AG04450 (cell line): ENCODE data around the gene ZNF503. TPM values are rescaled to one million over a fixed set of nuclear protein-coding genes. Genes with fewer than 3 reads are reported as not detected.

ENCODE experiments used
- CTCF ChIA-PET: fragments of 300-600, 350-600 bp; formaldehyde crosslinking; extraction: SDS; loops from one replicate; lab custom pipeline; 2022; ENCODE audit warnings: antibody characterized with exemption, inconsistent platforms; lab: Charles Lee
- POLR2A ChIA-PET: fragments of 350-600 bp; formaldehyde crosslinking; extraction: SDS; loops from one replicate; lab custom pipeline; 2021; ENCODE audit warnings: antibody characterized with exemption, inconsistent platforms; lab: Yijun Ruan, JAX
- DNase-seq: peaks from one replicate; pipeline ENCODE4 v3.0.0-alpha.2; 2011; ENCODE audit warnings: low read depth, low spot score
- H3K27ac ChIP-seq: one replicate; pipeline ENCODE4 v1.5.1; 2012; ENCODE audit warnings: low read depth, low read length, control low read depth
- H3K27me3 ChIP-seq: one replicate; pipeline ENCODE4 v1.6.0; 2012; ENCODE audit warnings: low read length; ENCODE audit not compliant: control insufficient read depth, insufficient read depth
- H3K4me3 ChIP-seq: 2 replicates; pipeline ENCODE4 v1.5.1; 2011; ENCODE audit warnings: mild to moderate bottlenecking, low read depth, low read length, control low read depth
- H3K9me3 ChIP-seq: 2 replicates; pipeline ENCODE4 v1.5.1; 2012; ENCODE audit warnings: low read length; ENCODE audit not compliant: control insufficient read depth, insufficient read depth
- CTCF ChIP-seq: IDR thresholded peaks from 2 replicates; pipeline ENCODE4 v1.5.1; 2011; ENCODE audit warnings: low read depth, low read length, control low read depth, inconsistent platforms
- polyA plus RNA-seq: library from polyadenylated mRNA; depleted of rRNA; stranded (reverse); fragments of >200 nt; gene quantifications from 2 replicates; pipeline ENCODE4 v1.2.3, GENCODE V29; 2011

ZNF503 gene
- polyA plus RNA-seq, 1 experiment: 2.5 TPM

GRCh38 chr10:75400771-75401568, 594 bp downstream of the ZNF503 start:
- DNase-seq: no peak
- Histone ChIP-seq H3K4me3 (peak overlapping the region; percentile 100), H3K27ac (peak overlapping the region; percentile 93), H3K27me3 (peaks cover 30% of the 10 kb centered on the region), H3K9me3 (peaks cover 16% of the 10 kb centered on the region)
- ChIA-PET POLR2A (interaction anchor here (0.7 to 2.3 kb wide), 10 partner anchors 29 to 1604 kb away, joined by 3 to 24 read pairs (median 6); no protein-coding TSS in a partner anchor), CTCF (interaction anchor here (1.1 to 3.9 kb wide), 3 partner anchors 636 to 1604 kb away, joined by 4 to 13 read pairs (median 5); no protein-coding TSS in a partner anchor)
- no peak for TF ChIP-seq CTCF

DNA sequence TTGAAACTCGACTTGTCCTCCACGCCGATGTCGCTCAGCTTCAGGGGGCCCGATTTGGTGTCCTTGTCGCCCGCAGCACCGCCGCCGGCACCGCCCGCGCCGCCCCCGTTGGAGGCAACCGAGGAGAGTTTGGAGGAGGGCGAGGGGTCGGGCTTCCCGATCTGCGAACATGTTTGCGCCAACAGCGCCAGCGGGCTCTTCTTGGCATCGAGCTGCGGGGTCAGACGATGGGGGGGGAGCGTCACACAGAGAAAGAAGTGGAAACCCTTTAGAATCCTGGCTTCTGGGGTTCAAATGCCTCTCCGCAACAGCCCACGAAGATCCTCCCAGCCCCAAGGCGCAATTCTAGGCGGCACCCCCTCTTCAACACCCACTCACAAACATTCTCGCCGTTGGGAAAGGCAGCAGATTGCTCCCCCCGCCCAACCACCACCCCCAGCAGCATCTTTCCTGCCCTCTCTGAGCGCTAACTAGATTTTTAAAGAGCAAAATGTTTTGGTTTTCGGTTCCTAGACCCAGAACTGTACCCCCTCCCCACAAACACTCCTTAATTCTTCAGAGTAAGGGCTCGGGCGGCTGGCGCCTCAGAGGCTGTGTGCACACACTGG, 1.3 kb downstream of the ZNF503 start:
- POLR2A ChIA-PET: interaction anchor here (2.1 to 2.3 kb wide), 2 partner anchors 792 to 852 kb away, joined by 7 read pairs; no protein-coding TSS in a partner anchor
- Histone ChIP-seq H3K27ac (peak overlapping the region; percentile 88), H3K4me3 (peak overlapping the region; percentile 100), H3K27me3 (peaks cover 23% of the 10 kb centered on the region), H3K9me3 (peaks cover 10% of the 10 kb centered on the region; the same call in 1 of the 2 replicates)
- DNase-seq: no peak
- TF ChIP-seq CTCF: no peak
- CTCF ChIA-PET: interaction anchor here (0.6 to 3.9 kb wide), 4 partner anchors 424 to 903 kb away, joined by 3 to 13 read pairs (median 4); no protein-coding TSS in a partner anchor

- CTCF ChIA-PET: interaction anchor here (0.6 to 3.9 kb wide), 3 partner anchors 425 to 836 kb away, joined by 3 to 13 read pairs (median 3); no protein-coding TSS in a partner anchor
- Histone ChIP-seq H3K9me3 (peaks cover 5% of the 10 kb centered on the region; the same call in 1 of the 2 replicates), H3K27ac (peak overlapping the region; percentile 88), H3K4me3 (peak overlapping the region; percentile 100), H3K27me3 (peaks cover 17% of the 10 kb centered on the region)
- POLR2A ChIA-PET: interaction anchor here (0.6 to 2.3 kb wide), 3 partner anchors 63 to 853 kb away, joined by 4 to 7 read pairs (median 7); no protein-coding TSS in a partner anchor
- DNase-seq: no peak
- peak; percentile 39 for TF ChIP-seq CTCF
These were observed 2.0 kb downstream of the ZNF503 start for GRCh38 chr10:75399461-75400162.

GRCh38 chr10:75398692-75399460, 2.7 kb downstream of the ZNF503 start:
- TF ChIP-seq CTCF: no peak
- Histone ChIP-seq H3K4me3 (peak overlapping the region; percentile 100), H3K27me3 (peaks cover 9% of the 10 kb centered on the region), H3K27ac (peak overlapping the region; percentile 77), H3K9me3 (no peaks in the 10 kb centered on the region; the same call in 1 of the 2 replicates)
- ChIA-PET POLR2A (interaction anchor here (0.6 to 2.1 kb wide), 2 partner anchors 62 to 853 kb away, joined by 4 to 7 read pairs; no protein-coding TSS in a partner anchor), CTCF (interaction anchor here (3.9 kb wide), 1 partner anchor 638 kb away, joined by 13 read pairs; no protein-coding TSS in a partner anchor)
- no peak for DNase-seq
